GM18858 (cell line): ENCODE results near the gene H1-8.

Experiments
- ATAC-seq: cut with Tn5 transposase; IDR thresholded peaks from one replicate; pipeline ENCODE4 v1.9.1; 2021; ENCODE audit not compliant: unreplicated experiment

H1-8 gene

DNA sequence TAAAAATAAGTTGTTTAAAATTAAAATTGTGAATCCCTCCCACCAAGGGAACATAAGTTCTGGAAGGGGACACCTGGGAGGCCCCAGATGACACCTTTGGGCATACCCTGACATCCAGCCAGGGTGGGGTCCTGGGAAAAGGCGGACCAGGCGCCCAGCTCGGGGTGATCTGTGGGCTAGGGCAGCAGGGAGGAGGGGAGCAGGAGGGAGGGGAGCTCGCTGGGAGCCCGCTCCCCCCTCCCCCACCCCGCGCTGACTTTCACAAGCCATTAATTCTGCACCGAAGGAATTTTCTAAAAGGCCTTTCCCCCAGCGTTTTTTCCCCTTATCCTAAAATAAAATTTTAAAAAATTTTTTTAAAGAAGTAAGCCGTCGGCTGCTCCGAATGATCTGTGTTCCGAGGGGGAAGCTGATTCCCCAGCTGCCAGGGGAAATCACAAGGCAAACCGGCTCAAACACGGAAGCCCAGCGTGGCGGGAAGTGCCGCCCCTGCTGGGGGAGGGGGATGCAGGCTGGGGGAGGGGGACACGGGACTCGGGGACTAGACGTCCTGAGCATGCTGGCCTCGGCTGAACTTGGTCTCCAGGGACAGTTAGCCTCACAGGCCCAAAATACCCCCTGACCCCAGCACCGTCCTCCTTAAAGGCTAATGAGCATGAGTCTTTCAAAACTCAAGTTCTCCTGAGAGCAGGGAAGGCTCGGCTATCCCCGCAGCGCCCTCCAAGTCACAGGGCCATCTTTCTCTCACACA lies 49.6 kb downstream of the H1-8 start:
- ATAC-seq: no peak

DNA sequence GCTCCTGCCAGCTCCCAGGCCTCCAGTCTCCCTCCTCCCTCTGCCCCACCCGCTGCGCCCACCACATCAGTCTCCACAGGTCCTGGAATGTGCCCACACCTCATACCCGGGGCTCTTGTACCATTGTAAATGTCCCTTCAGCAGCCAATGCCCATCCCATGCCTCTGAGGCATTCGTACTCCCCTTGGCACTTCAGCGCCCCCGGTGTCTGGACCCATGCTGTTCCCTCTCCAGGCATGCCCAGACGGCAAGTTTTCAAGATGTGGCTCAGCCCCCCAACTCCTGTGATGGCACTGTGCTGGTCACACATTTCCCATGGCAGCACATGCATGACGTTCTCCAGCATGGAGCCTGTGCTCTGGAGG lies 50.2 kb downstream of the H1-8 start:
- no peak for ATAC-seq

DNA sequence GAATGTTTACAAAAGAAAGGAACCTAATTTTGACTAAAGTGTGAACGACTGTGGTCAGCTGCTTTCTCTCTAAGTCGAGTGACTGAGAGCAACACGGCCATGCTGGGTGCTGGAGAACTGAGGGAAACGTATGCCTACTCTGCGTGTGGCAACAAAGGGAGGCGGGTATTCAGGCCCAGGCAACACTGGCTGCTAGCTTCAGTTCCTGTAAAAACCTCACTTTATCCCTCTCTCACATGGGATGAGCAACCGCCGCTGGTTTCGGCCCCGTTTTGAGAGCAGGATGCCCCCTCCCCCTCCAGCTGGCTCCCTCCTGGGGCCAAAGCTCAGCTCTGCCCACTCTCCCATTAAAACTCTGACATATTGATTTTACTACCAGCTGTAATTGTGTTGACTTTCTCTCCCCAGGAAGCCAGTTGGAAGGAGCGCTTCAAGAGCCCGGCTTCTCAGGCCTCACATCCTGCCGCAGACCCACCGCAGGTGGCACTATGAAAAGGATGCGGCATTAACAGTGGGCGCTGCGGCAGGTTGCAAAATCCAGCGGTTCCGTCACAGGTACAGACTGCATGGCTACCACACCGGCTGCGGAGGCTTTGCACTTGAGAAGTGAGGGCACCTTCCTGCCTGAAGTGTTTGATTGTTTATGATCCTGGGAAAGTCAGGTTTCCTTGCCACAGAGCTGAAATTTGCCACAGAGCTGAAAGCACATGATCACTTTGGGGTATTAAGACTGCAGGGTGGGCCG lies 50.8 kb downstream of the H1-8 start:
- no peak for ATAC-seq

DNA sequence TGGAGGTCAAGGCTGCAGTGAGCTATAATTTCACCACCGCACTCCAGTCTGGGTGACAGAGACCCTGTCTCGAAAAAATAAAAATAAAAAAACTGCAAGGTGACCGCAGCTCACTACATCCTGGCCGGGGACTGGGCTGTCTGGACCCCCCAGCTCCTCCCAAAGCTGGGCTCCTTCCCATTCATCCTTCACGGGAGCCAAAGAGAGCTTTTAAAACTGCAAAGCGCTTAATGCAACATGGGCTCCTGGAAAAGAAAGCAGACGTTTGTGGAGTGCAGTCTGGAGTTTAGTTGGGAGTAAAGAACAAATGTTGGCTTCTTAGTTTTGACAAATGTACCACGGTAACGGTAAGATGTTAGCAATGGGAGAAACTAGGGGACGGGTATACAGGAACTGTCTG lies 51.4 kb downstream of the H1-8 start:
- ATAC-seq: no peak

DNA sequence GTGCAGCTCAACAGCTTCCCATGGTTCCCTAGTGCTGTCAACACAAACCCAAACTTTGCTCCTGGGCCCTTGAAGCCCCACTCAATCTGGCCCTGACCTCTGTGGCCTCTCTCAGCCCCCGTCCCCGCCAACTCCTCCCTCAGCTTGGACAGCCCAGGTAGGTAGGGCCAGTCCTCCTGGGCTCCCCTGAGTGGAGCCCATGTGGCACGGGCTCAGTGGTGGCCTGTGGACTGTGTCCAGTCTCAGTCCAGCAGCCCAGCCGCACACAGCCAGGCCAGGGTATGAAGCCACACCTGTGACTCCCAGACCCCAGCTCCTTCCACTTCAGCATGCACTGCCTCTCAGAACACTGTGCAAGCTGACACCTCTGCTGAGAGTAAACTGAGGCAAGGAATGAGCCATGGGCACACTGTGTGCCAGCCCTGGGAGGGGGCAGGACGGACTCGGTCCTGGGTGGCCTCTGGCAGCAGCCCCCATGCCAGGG lies 52.0 kb downstream of the H1-8 start:
- no peak for ATAC-seq

DNA sequence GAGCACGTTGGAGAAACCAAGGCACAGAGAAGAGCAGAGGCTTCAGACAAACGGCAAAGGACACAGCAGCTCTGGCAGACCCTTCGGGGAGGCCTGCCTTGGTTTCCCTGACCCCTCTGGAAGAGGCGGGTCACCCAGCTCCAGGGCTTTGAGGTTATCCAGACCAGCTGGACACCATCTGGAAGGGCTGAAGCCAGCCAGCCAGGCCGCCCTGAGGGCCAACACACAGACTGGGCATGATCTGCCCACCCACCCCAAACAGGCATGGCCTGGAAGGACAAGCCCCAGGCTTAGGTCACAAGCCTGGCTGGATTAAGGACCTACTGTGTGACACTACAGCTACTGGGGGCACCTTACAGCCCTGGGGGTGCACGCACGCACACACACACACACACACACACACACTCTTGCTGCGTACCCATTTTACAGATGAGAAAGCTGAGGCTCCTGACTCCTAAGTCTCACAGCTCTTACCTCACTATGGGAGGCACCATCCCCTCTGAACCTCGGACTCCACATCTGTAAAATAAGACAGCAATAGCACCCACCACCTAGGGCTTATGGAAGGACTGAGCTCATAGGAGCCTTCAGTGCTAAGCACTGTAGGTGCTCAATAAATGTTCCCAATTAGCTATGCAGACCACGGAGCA lies 52.7 kb downstream of the H1-8 start:
- ATAC-seq: no peak

DNA sequence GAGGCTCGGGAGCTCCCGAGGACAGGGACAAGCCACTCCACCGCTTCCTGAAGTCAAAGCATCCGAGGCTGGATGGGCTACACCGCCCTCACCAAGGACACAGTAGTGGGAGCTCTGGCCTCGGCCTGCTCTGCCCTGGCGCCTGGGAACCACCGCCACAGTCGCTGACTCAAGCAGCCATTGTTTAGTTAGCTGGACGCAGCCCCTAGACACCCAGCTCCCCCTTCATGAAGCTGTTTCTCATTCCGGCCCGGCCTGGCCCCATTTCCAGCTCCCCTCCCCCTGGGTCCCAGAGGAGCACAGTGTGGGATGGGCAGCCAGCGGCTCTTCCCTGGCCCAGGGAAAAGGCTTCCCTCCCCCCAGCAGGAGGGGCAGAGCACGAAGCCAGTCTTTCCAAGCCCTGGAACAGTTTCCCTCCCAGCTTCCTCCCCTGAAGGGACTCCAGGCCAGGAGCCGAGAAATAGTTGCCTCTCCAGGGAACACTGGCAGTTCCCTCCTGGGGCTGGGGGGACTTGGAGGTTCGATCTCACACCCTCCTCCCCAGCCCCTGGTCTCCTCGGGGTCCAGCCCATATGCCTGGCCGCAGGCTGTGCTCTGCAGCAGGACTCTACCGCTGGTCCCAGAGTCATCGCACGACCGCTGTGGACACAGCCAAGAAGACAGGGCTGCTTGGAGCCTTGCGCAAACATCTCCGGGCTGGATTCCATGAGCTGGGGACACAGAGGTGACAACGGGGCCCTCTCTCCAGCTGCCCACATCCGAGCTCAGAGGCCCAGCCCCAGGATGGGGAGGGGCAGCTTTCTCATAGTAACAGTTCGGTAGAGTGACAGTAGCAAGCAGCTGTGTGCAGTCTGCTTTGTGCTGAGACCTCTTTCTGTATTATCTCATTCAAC lies 53.5 kb downstream of the H1-8 start:
- ATAC-seq: no peak

DNA sequence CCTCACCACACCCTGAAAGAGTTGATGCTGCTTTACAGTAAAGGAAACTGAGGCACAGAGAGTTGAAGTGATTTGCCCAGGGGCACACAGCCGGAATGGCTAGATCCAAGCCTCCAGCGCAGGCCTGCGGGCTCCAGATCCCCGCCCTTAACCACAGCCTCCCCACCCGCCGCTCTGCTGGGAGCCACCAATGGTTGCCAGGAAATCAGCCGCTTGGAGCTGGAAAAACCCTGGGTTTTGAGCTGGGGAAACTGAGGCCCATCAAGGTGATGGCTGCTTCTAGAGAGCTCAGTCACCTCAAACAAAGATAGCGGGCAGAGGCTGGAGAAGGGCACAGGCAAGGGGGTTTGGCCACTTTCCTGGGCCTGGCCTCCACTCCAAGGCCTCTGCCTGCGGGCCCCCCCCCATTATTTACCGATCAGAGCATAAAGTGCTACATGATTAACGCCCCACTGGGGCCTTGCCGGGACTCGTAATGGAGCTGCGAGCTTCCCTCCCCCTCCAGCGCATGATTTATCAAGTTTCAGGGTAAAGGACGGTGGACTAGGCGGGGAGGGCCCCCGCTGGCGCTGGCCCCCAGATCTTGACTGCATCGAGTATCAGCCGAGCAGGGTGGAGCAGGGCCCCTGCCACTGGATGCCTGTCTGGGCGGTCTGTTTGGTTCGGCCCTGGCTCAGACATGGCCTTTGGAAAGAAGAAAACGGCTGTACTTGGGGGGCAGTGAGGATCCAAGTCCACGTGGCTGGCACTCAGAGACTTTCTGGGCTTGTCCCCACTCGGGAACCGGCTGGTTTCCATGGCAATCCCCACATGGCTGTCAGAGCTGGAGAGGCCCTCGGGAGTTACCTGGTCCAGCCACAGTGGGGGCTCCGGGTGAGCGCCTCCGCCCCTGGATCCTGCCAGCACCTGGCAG lies 54.4 kb downstream of the H1-8 start:
- no peak for ATAC-seq

DNA sequence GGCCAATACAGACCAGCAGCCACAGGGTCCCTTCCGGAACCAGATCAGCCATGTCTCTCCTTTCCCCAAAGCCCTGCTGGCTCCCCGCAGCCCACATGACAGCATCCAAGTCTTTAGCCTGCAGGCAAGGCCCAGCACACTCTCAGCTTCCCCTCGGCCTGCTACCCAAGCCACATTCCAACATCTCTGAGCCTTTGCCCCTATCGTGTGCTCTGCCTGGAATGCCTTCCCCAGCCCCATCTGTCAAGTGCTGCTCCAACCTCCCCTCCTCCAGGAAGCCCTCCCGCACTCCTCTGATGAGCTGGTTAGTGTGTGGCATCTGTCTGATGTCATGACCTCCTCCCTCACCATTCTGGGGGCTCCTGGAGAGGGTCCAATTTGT lies 55.0 kb downstream of the H1-8 start:
- no peak for ATAC-seq

DNA sequence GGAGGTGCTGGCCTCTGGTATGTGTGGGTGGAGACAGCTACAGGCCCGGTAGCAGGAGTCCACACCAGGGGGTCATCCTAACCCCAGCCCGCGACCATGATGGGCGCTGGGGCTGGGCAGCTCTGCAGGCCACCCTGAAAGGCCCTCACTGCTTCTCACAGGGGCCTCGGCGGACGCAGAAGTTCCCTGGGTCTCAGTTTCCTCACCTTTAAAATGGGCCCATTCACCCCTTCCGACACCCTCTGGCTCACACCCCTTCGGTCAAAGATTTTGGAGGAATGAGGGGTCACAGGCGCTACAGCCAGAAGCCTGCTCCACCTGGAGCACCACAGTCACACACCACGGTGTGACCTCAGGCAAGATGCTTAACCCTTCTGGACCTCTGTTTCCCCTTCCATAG lies 55.5 kb downstream of the H1-8 start:
- ATAC-seq: no peak

DNA sequence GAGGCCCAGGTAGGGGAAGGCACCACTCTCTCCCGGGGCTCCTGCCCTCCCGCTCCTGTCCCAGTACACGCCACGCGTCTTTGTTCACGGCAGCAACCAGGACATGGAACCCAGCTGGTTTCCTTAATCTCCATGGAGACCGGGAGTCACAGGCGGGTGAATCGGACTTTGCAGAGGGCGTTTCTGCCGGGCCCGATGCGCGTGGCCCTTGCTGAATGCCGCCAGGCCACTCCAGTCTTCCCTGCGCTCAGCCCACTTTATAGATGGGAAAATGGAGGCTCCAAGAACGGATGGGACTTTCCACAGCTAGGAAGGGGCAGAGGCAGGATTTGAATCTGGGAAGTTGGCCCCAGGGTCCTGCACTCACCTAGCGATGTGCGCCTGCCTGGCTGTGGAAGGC lies 56.1 kb downstream of the H1-8 start:
- ATAC-seq: no peak

DNA sequence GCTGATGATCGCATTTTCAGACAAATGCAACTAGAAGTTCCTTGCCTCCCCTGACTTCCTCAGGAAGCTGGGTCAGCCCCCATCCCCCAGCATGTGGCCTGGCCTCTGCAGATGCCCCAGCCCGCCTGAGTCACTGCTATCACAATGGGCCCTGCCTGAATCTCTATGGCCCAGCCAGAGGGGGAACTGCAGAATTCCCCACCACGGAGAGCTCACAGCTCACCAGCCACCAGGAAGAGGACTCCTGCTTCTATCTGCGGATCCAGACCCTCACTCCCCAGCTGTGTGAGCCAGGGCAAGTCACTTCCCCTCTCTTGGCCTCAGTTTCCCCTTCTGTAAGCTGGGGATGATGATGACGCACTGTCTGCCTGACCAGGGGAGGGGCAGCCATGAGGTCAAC lies 56.6 kb downstream of the H1-8 start:
- ATAC-seq: no peak

DNA sequence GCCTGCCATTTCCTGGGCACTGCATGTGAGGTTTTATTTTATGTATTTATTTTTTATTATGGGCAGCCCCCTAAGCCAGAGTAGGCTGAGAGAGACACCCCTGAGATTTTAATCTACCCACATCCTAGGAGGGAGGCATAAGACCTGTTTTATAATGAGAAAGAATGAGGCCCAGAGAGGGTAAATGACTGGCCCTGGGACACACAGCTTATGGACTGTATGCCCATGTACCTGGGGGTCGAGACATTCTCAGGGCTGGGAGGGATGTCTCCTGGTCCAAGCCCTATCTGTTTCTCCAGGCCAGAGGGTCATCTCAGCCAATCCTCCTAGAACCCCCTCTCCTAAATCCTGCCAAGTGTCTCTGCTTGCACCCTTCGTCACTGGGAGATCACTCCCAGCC lies 57.4 kb downstream of the H1-8 start:
- ATAC-seq: no peak
